ENCODE measurements around the gene DEPDC5. TPM values are rescaled to one million over a fixed set of nuclear protein-coding genes. Genes with fewer than 3 reads are reported as not detected.
"Not testable (repeated sequence)": the region's sequence is repeated elsewhere in the genome, so short reads cannot be mapped to it uniquely, and the experiment has no call there.

DEPDC5 gene
- 7.0 and 8.8 TPM in 2 replicates for total RNA-seq (2014; rRNA removed; shearing (Covaris generic))
- polyA plus RNA-seq (2014; cell fraction: nucleus; rRNA removed), result 10.7 and 13.3 TPM in 2 replicates

GRCh38 chr22:31753634-31754501 lies at the start of gene DEPDC5:
Gene DEPDC5 (plus strand): TSS chr22:31754019. CDS start chr22:31754922, 903 bp downstream.
- peak; percentile 89 for DNase-seq (ENCODE audit: extremely low read depth, low read depth)

GRCh38 chr22:31707519-31707918 lies 46.3 kb upstream of the DEPDC5 start:
- no peak for DNase-seq (ENCODE audit: extremely low read depth, low read depth)

GRCh38 chr22:31711226-31711625 lies 42.6 kb upstream of the DEPDC5 start:
- DNase-seq (ENCODE audit: extremely low read depth, low read depth), result not testable (repeated sequence)

GRCh38 chr22:31715147-31715778 lies 38.6 kb upstream of the DEPDC5 start:
- no peak for DNase-seq (ENCODE audit: extremely low read depth, low read depth)

GRCh38 chr22:31719850-31720471 lies 33.9 kb upstream of the DEPDC5 start:
- DNase-seq (ENCODE audit: extremely low read depth, low read depth), result no peak

- no peak for DNase-seq (ENCODE audit: extremely low read depth, low read depth)
These were observed 30.1 kb upstream of the DEPDC5 start for GRCh38 chr22:31723723-31724122.

- DNase-seq (ENCODE audit: extremely low read depth, low read depth), result no peak
These were observed 27.1 kb upstream of the DEPDC5 start for GRCh38 chr22:31726692-31727091.

GRCh38 chr22:31728857-31729256 lies 25.0 kb upstream of the DEPDC5 start:
- no peak for DNase-seq (ENCODE audit: extremely low read depth, low read depth)

GRCh38 chr22:31730344-31730711 lies 23.5 kb upstream of the DEPDC5 start:
- no peak for DNase-seq (ENCODE audit: extremely low read depth, low read depth)

- no peak for DNase-seq (ENCODE audit: extremely low read depth, low read depth)
These were observed 21.6 kb upstream of the DEPDC5 start for GRCh38 chr22:31732089-31732829.

GRCh38 chr22:31733580-31734079 lies 20.2 kb upstream of the DEPDC5 start:
- DNase-seq (ENCODE audit: extremely low read depth, low read depth), result no peak

GRCh38 chr22:31734512-31734911 lies 19.3 kb upstream of the DEPDC5 start:
- DNase-seq (ENCODE audit: extremely low read depth, low read depth), result no peak

- DNase-seq (ENCODE audit: extremely low read depth, low read depth), result no peak
These were observed 17.4 kb upstream of the DEPDC5 start for GRCh38 chr22:31736458-31736857.

- DNase-seq (ENCODE audit: extremely low read depth, low read depth), result no peak
These were observed 15.9 kb upstream of the DEPDC5 start for GRCh38 chr22:31737932-31738331.

GRCh38 chr22:31738566-31738965 lies 15.3 kb upstream of the DEPDC5 start:
- DNase-seq (ENCODE audit: extremely low read depth, low read depth), result no peak

- no peak for DNase-seq (ENCODE audit: extremely low read depth, low read depth)
These were observed 14.0 kb upstream of the DEPDC5 start for GRCh38 chr22:31739795-31740201.

- DNase-seq (ENCODE audit: extremely low read depth, low read depth), result not testable (repeated sequence)
These were observed 13.5 kb upstream of the DEPDC5 start for GRCh38 chr22:31740314-31740713.

- no peak for DNase-seq (ENCODE audit: extremely low read depth, low read depth)
These were observed 11.7 kb upstream of the DEPDC5 start for GRCh38 chr22:31742115-31742514.

GRCh38 chr22:31742682-31743081 lies 11.1 kb upstream of the DEPDC5 start:
- no peak for DNase-seq (ENCODE audit: extremely low read depth, low read depth)

- DNase-seq (ENCODE audit: extremely low read depth, low read depth), result no peak
These were observed 9.9 kb upstream of the DEPDC5 start for GRCh38 chr22:31743871-31744270.

- no peak for DNase-seq (ENCODE audit: extremely low read depth, low read depth)
These were observed 6.4 kb upstream of the DEPDC5 start for GRCh38 chr22:31747441-31747840.
